HepG2 (cell line): ENCODE results near the gene FHIT. TPM values are rescaled to one million over a fixed set of nuclear protein-coding genes. Genes with fewer than 3 reads are reported as not detected.

Source experiments
- HOXA3 ChIP-seq: sonication (generic); formaldehyde crosslinking; IDR thresholded peaks from 2 replicates; pipeline ENCODE4 v1.5.0; 2020; ENCODE audit warnings: missing genetic modification reagents
- SMC3 ChIP-seq: IDR thresholded peaks from 2 replicates; pipeline ENCODE4 v1.6.1; 2011; ENCODE audit warnings: low read length, improper control_type of control experiment
- SNAPC2 ChIP-seq: sonication (generic); formaldehyde crosslinking; IDR thresholded peaks from 2 replicates; pipeline ENCODE4 v1.8.1; 2022; ENCODE audit warnings: mild to moderate bottlenecking, missing genetic modification reagents
- ZNF709 ChIP-seq: sonication (generic); formaldehyde crosslinking; IDR thresholded peaks from 2 replicates; pipeline ENCODE4 v1.5.0; 2020; ENCODE audit warnings: mild to moderate bottlenecking, missing genetic modification reagents
- polyA plus RNA-seq, 8 experiments: library from polyadenylated mRNA; depleted of rRNA in 3 of 8; stranded (reverse) in 7 of 8; unstranded in 1 of 8; fragments of >200 nt; fragmentation: Illumina TruSeq in 4 of 8; extraction: Trizol in 4 of 8; gene quantifications; 2 replicates each; pipeline versions ENCODE4 v1.2.1 to v1.2.3, GENCODE V29; 2011 to 2016; ENCODE audit warnings: low read depth in 4 of 8, missing spikeins in 1 of 8, mixed read lengths in 1 of 8; ENCODE audit not compliant: insufficient read depth in 1 of 8
- total RNA-seq, 5 experiments: library from RNA; depleted of rRNA; stranded (reverse); fragments of >200 nt; fragmentation: Illumina TruSeq; extraction: Trizol; gene quantifications; 2 replicates each; pipeline ENCODE4 v1.2.3, GENCODE V29; 2016; ENCODE audit warnings: low read depth in 1 of 5
- TF ChIP-seq, protein P1 (sequence below), 2 experiments: sonication (generic) in 1 of 2; formaldehyde crosslinking in 1 of 2; IDR thresholded peaks; 2 replicates each; pipeline versions ENCODE4 v1.4.0 to v1.6.1; 2016 to 2020; ENCODE audit warnings: borderline replicate concordance in 1 of 2, low read depth in 1 of 2, mild to moderate bottlenecking in 1 of 2, missing genetic modification reagents in 1 of 2
- TF ChIP-seq, protein P2 (sequence below), 2 experiments: IDR thresholded peaks; 2 replicates each; pipeline ENCODE4 v1.6.1; 2011 to 2012; ENCODE audit warnings: low read length in 2 of 2, borderline replicate concordance in 1 of 2, low read depth in 1 of 2, mild to moderate bottlenecking in 1 of 2, moderate library complexity in 1 of 2
- TF ChIP-seq, protein P3 (sequence below): sonication (generic); formaldehyde crosslinking; IDR thresholded peaks from 2 replicates; pipeline ENCODE4 v1.4.0; 2020; ENCODE audit warnings: missing genetic modification reagents
- TF ChIP-seq, protein P4 (sequence below): sonication (generic); formaldehyde crosslinking; IDR thresholded peaks from 2 replicates; pipeline ENCODE4 v1.9.0; 2022; ENCODE audit warnings: missing genetic modification reagents, mild to moderate bottlenecking, borderline replicate concordance

The FHIT gene
- total and polyA plus RNA-seq, 2 of the 13 experiments (the other 11 are each of a cell fraction or from before 2014, with no cell fraction given) = 4.0 to 4.6 TPM

- TF ChIP-seq, protein P1, sequence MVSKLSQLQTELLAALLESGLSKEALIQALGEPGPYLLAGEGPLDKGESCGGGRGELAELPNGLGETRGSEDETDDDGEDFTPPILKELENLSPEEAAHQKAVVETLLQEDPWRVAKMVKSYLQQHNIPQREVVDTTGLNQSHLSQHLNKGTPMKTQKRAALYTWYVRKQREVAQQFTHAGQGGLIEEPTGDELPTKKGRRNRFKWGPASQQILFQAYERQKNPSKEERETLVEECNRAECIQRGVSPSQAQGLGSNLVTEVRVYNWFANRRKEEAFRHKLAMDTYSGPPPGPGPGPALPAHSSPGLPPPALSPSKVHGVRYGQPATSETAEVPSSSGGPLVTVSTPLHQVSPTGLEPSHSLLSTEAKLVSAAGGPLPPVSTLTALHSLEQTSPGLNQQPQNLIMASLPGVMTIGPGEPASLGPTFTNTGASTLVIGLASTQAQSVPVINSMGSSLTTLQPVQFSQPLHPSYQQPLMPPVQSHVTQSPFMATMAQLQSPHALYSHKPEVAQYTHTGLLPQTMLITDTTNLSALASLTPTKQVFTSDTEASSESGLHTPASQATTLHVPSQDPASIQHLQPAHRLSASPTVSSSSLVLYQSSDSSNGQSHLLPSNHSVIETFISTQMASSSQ (IDR thresholded peaks at IDR 0.05; ENCODE audit: low read depth) = no peak
- TF ChIP-seq, protein P1 (CRISPR knock-in tag; IDR thresholded peaks at IDR 0.05; ENCODE audit: borderline replicate concordance) = no peak
- TF ChIP-seq SNAPC2 (no peak), HOXA3 (no peak), SMC3 (no peak), ZNF709 (CRISPR knock-in tag) (no peak)
- TF ChIP-seq, protein P2, sequence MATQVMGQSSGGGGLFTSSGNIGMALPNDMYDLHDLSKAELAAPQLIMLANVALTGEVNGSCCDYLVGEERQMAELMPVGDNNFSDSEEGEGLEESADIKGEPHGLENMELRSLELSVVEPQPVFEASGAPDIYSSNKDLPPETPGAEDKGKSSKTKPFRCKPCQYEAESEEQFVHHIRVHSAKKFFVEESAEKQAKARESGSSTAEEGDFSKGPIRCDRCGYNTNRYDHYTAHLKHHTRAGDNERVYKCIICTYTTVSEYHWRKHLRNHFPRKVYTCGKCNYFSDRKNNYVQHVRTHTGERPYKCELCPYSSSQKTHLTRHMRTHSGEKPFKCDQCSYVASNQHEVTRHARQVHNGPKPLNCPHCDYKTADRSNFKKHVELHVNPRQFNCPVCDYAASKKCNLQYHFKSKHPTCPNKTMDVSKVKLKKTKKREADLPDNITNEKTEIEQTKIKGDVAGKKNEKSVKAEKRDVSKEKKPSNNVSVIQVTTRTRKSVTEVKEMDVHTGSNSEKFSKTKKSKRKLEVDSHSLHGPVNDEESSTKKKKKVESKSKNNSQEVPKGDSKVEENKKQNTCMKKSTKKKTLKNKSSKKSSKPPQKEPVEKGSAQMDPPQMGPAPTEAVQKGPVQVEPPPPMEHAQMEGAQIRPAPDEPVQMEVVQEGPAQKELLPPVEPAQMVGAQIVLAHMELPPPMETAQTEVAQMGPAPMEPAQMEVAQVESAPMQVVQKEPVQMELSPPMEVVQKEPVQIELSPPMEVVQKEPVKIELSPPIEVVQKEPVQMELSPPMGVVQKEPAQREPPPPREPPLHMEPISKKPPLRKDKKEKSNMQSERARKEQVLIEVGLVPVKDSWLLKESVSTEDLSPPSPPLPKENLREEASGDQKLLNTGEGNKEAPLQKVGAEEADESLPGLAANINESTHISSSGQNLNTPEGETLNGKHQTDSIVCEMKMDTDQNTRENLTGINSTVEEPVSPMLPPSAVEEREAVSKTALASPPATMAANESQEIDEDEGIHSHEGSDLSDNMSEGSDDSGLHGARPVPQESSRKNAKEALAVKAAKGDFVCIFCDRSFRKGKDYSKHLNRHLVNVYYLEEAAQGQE (IDR thresholded peaks at IDR 0.05; ENCODE audit: borderline replicate concordance in 1 of 2, low read depth in 1 of 2, low read length in 2 of 2) = no peak
- TF ChIP-seq, protein P3, sequence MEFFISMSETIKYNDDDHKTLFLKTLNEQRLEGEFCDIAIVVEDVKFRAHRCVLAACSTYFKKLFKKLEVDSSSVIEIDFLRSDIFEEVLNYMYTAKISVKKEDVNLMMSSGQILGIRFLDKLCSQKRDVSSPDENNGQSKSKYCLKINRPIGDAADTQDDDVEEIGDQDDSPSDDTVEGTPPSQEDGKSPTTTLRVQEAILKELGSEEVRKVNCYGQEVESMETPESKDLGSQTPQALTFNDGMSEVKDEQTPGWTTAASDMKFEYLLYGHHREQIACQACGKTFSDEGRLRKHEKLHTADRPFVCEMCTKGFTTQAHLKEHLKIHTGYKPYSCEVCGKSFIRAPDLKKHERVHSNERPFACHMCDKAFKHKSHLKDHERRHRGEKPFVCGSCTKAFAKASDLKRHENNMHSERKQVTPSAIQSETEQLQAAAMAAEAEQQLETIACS (CRISPR knock-in tag) = no peak
- TF ChIP-seq, protein P4, sequence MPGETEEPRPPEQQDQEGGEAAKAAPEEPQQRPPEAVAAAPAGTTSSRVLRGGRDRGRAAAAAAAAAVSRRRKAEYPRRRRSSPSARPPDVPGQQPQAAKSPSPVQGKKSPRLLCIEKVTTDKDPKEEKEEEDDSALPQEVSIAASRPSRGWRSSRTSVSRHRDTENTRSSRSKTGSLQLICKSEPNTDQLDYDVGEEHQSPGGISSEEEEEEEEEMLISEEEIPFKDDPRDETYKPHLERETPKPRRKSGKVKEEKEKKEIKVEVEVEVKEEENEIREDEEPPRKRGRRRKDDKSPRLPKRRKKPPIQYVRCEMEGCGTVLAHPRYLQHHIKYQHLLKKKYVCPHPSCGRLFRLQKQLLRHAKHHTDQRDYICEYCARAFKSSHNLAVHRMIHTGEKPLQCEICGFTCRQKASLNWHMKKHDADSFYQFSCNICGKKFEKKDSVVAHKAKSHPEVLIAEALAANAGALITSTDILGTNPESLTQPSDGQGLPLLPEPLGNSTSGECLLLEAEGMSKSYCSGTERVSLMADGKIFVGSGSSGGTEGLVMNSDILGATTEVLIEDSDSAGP (CRISPR knock-in tag) = no peak
Measured at GRCh38 chr3:61055447-61055846, 195.8 kb downstream of the FHIT start (continued).
